ENCODE data around the gene DIS3L2.
"Not testable (repeated sequence)": the region's sequence is repeated elsewhere in the genome, so short reads cannot be mapped to it uniquely, and the experiment has no call there.

Gene DIS3L2

GRCh38 chr2:232381204-232382031 lies 419.9 kb downstream of the DIS3L2 start:
- DNase-seq (ENCODE audit: low spot score); H3K27ac ChIP-seq; POLR2A ChIA-PET (ENCODE audit: low non-redundant PET); CTCF ChIA-PET: not testable (repeated sequence)

GRCh38 chr2:232382331-232383225 lies 421.1 kb downstream of the DIS3L2 start:
- CTCF ChIA-PET, result no interaction called here
- no peak for TF ChIP-seq CTCF (conservative IDR thresholded peaks at IDR 0.05; ENCODE audit: low read depth)
- DNase-seq (ENCODE audit: low spot score), result no peak
- H3K27ac ChIP-seq, result no peak overlapping the region
- POLR2A ChIA-PET (ENCODE audit: low non-redundant PET), result no interaction called here

GRCh38 chr2:232384466-232384865 lies 423.0 kb downstream of the DIS3L2 start:
- POLR2A ChIA-PET (ENCODE audit: low non-redundant PET), result no interaction called here
- TF ChIP-seq CTCF (conservative IDR thresholded peaks at IDR 0.05; ENCODE audit: low read depth), result no peak
- no peak for DNase-seq (ENCODE audit: low spot score)
- no peak overlapping the region for H3K27ac ChIP-seq
- CTCF ChIA-PET, result no interaction called here

GRCh38 chr2:232385058-232385457 lies 423.5 kb downstream of the DIS3L2 start:
- CTCF ChIA-PET, result interaction anchor here (1.4 kb wide), 1 partner anchor 50 kb away, joined by 3 read pairs; no protein-coding TSS in a partner anchor
- DNase-seq (ENCODE audit: low spot score); POLR2A ChIA-PET (ENCODE audit: low non-redundant PET); H3K27ac ChIP-seq: not testable (repeated sequence)

- TF ChIP-seq CTCF (conservative IDR thresholded peaks at IDR 0.05; ENCODE audit: low read depth), result no peak
- no peak for DNase-seq (ENCODE audit: low spot score)
- H3K27ac ChIP-seq, result no peak overlapping the region
- CTCF ChIA-PET, result interaction anchor here (0.7 to 1.4 kb wide), 2 partner anchors 49 to 172 kb away, joined by 3 read pairs; no protein-coding TSS in a partner anchor
- POLR2A ChIA-PET (ENCODE audit: low non-redundant PET), result interaction anchor here (0.5 kb wide), 1 partner anchor 14 kb away, joined by 3 read pairs; no protein-coding TSS in a partner anchor
These were observed 424.4 kb downstream of the DIS3L2 start for GRCh38 chr2:232385660-232386489.

GRCh38 chr2:232386490-232386739 lies 424.9 kb downstream of the DIS3L2 start:
- TF ChIP-seq CTCF (conservative IDR thresholded peaks at IDR 0.05; ENCODE audit: low read depth), result no peak
- ChIA-PET CTCF (interaction anchor here (0.6 to 1.4 kb wide), 2 partner anchors 15 to 49 kb away, joined by 3 read pairs; no protein-coding TSS in a partner anchor), POLR2A (ENCODE audit: low non-redundant PET) (no interaction called here)
- no peak for DNase-seq (ENCODE audit: low spot score)
- H3K27ac ChIP-seq, result no peak overlapping the region

Data from RWPE1 (cell line).